Prostate gland (tissue), 2 donors: ENCODE data around the gene ZFP14. TPM values are rescaled to one million over a fixed set of nuclear protein-coding genes. Genes with fewer than 3 reads are reported as not detected.
A peak's percentile ranks its signal among the peaks of the same experiment; 100 is the strongest.
"Not testable (repeated sequence)": the region's sequence is repeated elsewhere in the genome, so short reads cannot be mapped to it uniquely, and the experiment has no call there.

ENCODE experiments used
- DNase-seq: peaks from one replicate; pipeline ENCODE4 v3.0.0-alpha.2; 2019; ENCODE audit warnings: low spot score
- H3K27ac ChIP-seq, 2 donors: fragments of 200-600 bp; sonication (generic); 2 replicates each; pipeline ENCODE4 v1.5.1; 2017 to 2019
- H3K27me3 ChIP-seq: fragments of 200-600 bp; sonication (generic); replicated peaks from 2 replicates; pipeline ENCODE4 v1.5.1; 2019; ENCODE audit not compliant: insufficient read depth
- H3K36me3 ChIP-seq, 2 donors: fragments of 200-600 bp; sonication (generic); 1 replicate in 1 of 2; 2 replicates in 1 of 2; pipeline versions ENCODE4 v1.5.1 to v1.8.1; 2017 to 2019
- H3K4me1 ChIP-seq: fragments of 200-600 bp; sonication (generic); replicated peaks from 2 replicates; pipeline ENCODE4 v1.5.1; 2019
- H3K4me3 ChIP-seq, 2 donors: fragments of 200-600 bp; sonication (generic); 2 replicates each; pipeline ENCODE4 v1.5.1; 2017 to 2019
- H3K9me3 ChIP-seq: fragments of 200-600 bp; sonication (generic); 2 replicates; pipeline ENCODE4 v1.5.1; 2017
- POLR2A ChIP-seq: fragments of 450-650 bp; IDR thresholded peaks from one replicate; pipeline ENCODE4 v1.6.1; 2016; ENCODE audit warnings: antibody characterized with exemption, mild to moderate bottlenecking
- POLR2AphosphoS5 ChIP-seq: sonication (generic); formaldehyde crosslinking; IDR thresholded peaks from one replicate; pipeline ENCODE4 v1.6.1; 2017; ENCODE audit warnings: antibody characterized with exemption
- WGBS: methylation state at CpG from one replicate; pipeline ENCODE4 v1.1.5; 2018; 5-methylcytosine and 5-hydroxymethylcytosine counted together
- intact Hi-C: fragments of 100-400 bp; cut with DNase I; formaldehyde crosslinking; loops from one replicate; pipeline ENCODE4 v1.14.2; 2022
- total RNA-seq, 2 donors: library from RNA; depleted of rRNA; stranded (reverse); fragments of >200 nt; gene quantifications; one replicate each; pipeline ENCODE4 v1.1.0, GENCODE V29; 2016
- TF ChIP-seq, protein P1 (sequence below), 4 experiments: fragments of 200-600 bp in 2 of 4; fragments of 450-650 bp in 2 of 4; sonication (generic) in 2 of 4; IDR thresholded peaks; 1 replicate in 3 of 4; 2 replicates in 1 of 4; pipeline ENCODE4 v1.5.1; 2016 to 2019; ENCODE audit warnings: antibody characterized with exemption in 4 of 4, mild to moderate bottlenecking in 2 of 4, moderate library complexity in 2 of 4

ZFP14 gene
- total RNA-seq, 2 donors from 2014 or later: 5.2 to 7.2 TPM

DNA sequence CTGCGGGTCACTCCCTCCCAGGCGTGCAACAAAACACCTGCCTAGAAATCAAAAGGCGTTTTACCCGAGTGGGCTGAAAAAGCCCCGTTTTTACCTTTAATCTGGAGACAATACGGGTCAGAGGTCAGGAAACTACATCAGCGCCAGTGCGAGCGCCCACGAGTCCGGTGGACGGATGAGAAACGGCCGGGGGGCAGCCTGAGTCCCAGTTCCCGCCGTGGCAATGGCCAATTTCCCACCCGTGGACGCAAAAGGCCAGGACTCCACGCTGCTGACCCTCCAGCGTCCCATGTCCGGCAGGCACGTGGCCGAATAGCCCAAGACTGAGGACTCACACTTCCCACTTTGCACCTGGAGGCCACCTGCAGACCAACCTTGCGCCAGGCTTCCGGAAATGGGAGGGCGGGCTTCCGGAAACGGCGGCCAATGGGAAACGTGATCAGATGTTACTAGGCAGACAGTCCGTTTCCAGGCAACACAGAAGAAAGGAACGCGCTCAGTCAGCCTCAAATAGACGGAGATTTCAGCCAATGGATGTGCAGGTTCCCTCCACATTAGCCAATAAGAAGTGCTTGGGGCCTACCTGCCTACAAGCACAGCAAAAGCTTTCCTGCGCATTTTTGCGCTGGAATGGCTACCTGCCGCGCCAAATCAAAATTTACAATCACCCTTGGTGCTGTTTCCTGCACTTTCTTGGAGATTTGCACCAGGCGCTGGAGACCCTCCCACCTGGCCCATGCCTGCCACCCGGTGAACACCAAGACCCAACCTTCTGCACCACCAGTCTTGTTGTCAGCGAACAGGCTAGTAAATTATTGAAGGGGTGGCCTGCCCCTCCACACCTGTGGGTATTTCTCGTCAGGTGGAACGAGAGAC, 47.4 kb downstream of the ZFP14 start:
- Histone ChIP-seq H3K36me3 (peaks cover 0 to 2% of the 10 kb centered on the region in 2 donors), H3K27ac (no peak overlapping the region), H3K4me3 (peak overlapping the region; percentile 50 to 56), H3K4me1 (no peaks in the 10 kb centered on the region), H3K27me3 (no peaks in the 10 kb centered on the region), H3K9me3 (no peaks in the 10 kb centered on the region)
- TF ChIP-seq, protein P1, sequence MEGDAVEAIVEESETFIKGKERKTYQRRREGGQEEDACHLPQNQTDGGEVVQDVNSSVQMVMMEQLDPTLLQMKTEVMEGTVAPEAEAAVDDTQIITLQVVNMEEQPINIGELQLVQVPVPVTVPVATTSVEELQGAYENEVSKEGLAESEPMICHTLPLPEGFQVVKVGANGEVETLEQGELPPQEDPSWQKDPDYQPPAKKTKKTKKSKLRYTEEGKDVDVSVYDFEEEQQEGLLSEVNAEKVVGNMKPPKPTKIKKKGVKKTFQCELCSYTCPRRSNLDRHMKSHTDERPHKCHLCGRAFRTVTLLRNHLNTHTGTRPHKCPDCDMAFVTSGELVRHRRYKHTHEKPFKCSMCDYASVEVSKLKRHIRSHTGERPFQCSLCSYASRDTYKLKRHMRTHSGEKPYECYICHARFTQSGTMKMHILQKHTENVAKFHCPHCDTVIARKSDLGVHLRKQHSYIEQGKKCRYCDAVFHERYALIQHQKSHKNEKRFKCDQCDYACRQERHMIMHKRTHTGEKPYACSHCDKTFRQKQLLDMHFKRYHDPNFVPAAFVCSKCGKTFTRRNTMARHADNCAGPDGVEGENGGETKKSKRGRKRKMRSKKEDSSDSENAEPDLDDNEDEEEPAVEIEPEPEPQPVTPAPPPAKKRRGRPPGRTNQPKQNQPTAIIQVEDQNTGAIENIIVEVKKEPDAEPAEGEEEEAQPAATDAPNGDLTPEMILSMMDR (IDR thresholded peaks at IDR 0.05): peak in 1 of 4 experiments; percentile 14
- TF ChIP-seq POLR2A: no peak
- TF ChIP-seq POLR2AphosphoS5: peak; percentile 80
- under 1% methylated on average over 43 of the region's 43 CpGs for WGBS
- DNase-seq: peak; percentile 92
- intact Hi-C loops: no loop called here

DNA sequence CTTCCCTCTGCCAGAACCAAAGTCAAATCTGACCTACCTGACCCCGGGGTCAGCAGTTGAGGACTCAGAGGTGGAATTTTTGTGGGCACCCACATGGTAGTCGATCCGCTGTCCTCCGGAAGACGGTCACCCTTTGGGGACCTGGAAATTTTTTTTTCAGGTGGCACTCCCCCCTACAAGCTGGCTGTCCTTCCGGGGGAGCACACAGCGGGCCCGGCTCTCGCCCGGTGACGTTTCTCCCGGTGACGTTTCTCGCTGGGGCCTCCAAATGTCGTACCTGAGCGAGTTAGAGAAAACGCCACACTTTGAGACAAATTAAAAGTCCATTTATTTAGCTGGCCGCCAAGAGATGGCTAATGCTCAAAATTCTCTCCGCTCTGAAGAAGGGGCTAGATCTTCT, 48.8 kb downstream of the ZFP14 start:
- Histone ChIP-seq H3K9me3 (no peaks in the 10 kb centered on the region), H3K36me3 (peaks cover 0 to 3% of the 10 kb centered on the region in 2 donors), H3K27ac (no peak overlapping the region), H3K27me3 (no peaks in the 10 kb centered on the region), H3K4me1 (no peaks in the 10 kb centered on the region), H3K4me3 (no peak overlapping the region)
- intact Hi-C loops: no loop called here
- TF ChIP-seq, protein P1 (IDR thresholded peaks at IDR 0.05): no peak
- no peak for TF ChIP-seq POLR2A
- no peak for TF ChIP-seq POLR2AphosphoS5
- no peak for DNase-seq
- WGBS: 84% methylated on average over 19 of the region's 19 CpGs

DNA sequence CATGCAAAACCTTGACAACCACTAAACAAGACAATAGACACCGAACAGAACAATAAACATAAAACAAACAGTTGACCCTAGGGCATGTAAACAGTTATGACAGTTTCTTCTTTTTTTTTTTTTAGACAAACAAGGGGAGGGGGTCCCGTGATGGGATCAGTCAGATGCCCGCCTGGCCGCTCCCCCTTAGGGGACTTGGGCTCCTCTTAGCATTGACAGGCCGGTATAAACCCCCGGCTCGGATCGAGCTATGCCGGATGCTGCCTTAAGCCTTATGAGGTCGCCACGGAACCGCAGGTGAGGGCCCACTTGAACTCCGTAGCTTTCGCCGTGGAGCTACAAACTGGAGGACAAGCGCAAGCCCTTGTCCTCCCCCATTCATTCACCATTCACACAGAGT, 49.5 kb downstream of the ZFP14 start:
- H3K4me3 ChIP-seq, intact Hi-C loops, H3K27me3 ChIP-seq, H3K36me3 ChIP-seq, H3K4me1 ChIP-seq, H3K27ac ChIP-seq, H3K9me3 ChIP-seq, DNase-seq: not testable (repeated sequence)
- WGBS: 95% methylated on average over 16 of the region's 16 CpGs

DNA sequence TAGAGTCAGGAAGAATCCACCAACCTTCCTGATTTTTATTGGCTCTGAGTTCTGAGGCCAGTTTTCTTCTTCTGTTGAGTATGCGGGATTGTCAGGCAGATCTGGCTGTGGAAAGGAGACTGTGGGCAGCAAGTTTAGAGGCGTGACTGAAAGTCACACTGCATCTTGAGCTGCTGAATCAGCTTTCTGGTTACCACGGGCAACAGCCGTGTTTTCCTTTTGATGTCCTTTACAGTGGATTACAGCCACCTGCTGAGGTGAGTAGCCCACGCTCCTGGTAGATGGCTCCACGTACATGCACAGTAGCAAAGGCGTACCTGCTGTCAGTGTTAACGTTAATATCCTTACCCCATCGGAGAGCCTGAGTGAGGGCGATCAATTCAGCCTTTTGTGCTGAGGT, 52.4 kb downstream of the ZFP14 start:
- H3K9me3 ChIP-seq: not testable (repeated sequence)
- 90% methylated on average over 10 of the region's 10 CpGs for WGBS

DNA sequence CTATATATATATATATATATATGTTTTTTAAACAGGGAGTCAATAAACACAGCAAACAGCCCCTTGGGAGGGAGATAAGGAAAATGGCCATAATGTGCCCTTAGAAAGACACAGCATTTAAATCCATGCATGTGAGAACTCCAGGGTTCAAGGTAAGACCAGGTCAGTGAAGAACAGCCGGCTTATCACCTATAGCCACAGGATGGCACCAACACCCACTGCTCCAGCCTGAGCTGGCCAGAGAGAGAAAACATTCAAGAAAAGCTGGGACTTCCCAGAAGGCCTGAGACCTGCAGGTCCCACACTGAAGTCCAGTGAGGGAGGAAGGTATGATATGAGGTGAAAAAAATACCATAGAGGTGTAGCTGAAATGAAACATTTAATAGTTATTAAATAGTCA, 63.8 kb downstream of the ZFP14 start:
- H3K9me3 ChIP-seq, H3K4me1 ChIP-seq, DNase-seq, H3K27ac ChIP-seq, intact Hi-C loops, H3K4me3 ChIP-seq, H3K36me3 ChIP-seq, H3K27me3 ChIP-seq: not testable (repeated sequence)
- WGBS: no CpG with 5 or more reads among the region's 1 CpG

More for the DNA sequence above, 52.4 kb downstream of the ZFP14 start:
- H3K27ac ChIP-seq, H3K36me3 ChIP-seq, H3K4me1 ChIP-seq, H3K4me3 ChIP-seq, intact Hi-C loops, DNase-seq, H3K27me3 ChIP-seq: not testable (repeated sequence)

DNA sequence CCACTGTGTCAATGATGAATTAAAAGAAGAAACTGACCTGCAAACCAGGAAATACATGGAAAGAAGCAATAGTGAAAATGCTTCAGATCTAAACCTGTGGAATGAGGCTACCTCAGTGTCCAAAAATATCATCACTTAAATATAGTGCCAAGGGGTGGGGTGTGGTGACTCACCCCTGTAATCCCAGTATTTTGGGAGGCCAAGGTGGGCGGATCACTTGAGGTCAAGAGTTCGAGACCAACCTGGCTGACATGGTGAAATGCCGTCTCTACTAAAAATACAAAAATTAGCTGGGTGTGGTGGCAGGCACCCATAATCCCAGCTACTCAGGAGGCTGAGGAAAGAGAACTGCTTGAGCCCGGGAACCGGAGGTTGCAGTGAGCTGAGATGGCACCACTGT, 64.9 kb downstream of the ZFP14 start:
- H3K27ac ChIP-seq, intact Hi-C loops, H3K9me3 ChIP-seq, H3K27me3 ChIP-seq, H3K36me3 ChIP-seq, H3K4me3 ChIP-seq, H3K4me1 ChIP-seq, DNase-seq: not testable (repeated sequence)
- no CpG with 5 or more reads among the region's 5 CpGs for WGBS

DNA sequence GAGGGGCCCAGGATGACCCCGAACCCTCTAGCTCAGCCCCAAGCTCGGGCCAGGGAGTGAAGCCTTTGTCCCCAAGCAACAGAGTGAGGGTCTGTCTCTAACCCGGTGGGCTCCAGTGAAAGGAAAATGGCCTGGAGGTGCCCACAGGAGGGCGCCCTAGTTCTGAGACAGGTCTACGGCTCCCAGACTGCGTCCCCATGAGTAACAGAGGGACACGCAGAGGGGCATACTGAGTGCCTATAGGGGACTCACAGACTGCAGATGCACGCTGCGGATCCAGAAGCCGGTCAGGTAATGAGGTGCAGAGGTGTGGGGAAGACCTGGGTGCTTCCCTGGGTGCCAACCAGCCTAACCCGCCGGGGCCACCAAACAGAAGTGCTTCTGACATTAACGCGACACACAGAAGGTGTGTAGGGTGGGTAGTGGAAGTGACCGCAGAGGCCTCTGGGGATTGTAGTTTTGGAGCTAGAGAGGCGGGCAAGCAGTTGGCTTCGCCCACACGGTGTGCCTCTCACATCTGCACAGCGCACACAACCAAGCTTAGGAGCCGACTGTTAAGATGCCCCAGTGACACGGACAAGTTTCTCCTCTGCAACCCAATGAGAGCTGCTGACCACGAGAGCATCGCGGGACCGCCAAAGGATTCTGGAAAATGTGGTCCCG, 67.8 kb downstream of the ZFP14 start:
- DNase-seq, H3K4me1 ChIP-seq, H3K36me3 ChIP-seq, H3K4me3 ChIP-seq, H3K27me3 ChIP-seq, H3K9me3 ChIP-seq, H3K27ac ChIP-seq, intact Hi-C loops: not testable (repeated sequence)
- WGBS: 92% methylated on average over 5 of the region's 26 CpGs

DNA sequence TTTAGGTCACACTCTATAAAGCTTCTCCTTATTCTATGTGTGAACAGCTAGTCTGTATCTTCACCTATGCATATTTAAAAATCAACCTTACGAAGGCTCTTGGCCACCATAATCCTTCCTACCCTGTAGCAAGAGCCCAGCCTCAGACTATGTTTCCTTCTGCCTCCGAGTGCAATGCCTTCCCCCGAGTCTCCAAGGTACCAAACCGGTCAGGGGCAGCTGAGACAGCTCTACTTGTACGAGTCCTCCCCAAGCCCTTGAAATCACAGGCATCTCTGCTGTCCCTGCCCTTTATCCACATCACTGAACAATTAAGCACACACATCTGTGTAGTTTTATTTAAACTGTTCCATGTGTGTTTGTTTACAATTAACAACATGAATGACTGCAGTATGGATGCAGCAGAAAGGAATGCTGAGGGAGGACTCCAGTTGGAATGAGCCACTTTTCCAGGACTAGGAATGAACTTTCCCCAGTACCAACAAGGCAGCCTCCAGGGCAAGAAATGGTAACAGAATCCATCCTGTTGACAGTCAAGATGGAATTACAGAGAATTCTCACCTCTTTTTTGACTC, 68.5 kb downstream of the ZFP14 start:
- H3K4me1 ChIP-seq, H3K27ac ChIP-seq, H3K4me3 ChIP-seq, H3K9me3 ChIP-seq, H3K27me3 ChIP-seq, intact Hi-C loops, H3K36me3 ChIP-seq, DNase-seq: not testable (repeated sequence)
- no CpG with 5 or more reads among the region's 5 CpGs for WGBS

DNA sequence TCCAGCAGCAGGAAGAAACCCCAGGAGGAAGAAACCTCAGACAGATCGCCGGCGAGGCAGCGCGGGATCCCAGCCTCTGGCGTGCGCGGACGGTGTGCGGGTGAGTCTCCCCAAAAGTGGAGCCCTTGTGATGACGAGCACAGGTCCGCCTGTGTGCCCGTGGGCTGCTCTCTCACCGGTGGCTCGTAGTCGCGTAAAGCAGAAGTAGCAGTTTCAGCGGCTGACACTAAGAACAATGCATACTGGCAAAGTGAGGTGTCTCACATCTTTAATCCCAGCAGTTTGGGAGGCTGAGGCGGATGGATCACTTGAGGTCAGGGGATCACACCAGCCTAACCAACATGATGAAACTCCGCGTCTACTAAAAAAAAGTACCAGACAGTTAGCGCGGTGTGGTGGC, 69.2 kb downstream of the ZFP14 start:
- DNase-seq, intact Hi-C loops, H3K27ac ChIP-seq, H3K36me3 ChIP-seq, H3K4me1 ChIP-seq, H3K27me3 ChIP-seq, H3K9me3 ChIP-seq, H3K4me3 ChIP-seq: not testable (repeated sequence)
- WGBS: 87% methylated on average over 5 of the region's 23 CpGs

DNA sequence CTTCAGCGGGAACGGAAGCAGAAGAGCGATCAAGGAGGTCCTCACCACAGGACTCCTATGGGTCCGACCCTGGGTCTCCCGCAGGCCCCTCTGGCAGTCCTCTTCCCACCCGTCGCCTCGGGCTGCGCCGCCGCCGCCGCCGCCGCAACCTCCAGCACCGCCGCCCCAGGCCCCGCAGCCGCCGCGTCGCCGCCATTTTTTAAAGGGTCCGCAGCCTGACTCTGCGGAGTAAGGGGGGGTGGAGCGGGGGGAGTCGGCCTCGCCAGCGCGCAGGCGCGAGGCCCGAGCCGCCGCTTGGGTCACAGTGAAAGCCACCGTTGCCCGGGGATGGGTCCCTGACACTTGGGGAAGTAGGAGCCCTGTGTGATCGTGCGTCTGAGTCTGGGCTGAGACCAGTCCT, 69.7 kb downstream of the ZFP14 start:
- H3K9me3 ChIP-seq, H3K4me3 ChIP-seq, H3K27ac ChIP-seq, DNase-seq, H3K4me1 ChIP-seq, intact Hi-C loops, H3K36me3 ChIP-seq, H3K27me3 ChIP-seq: not testable (repeated sequence)
- 77% methylated on average over 37 of the region's 39 CpGs for WGBS
